PC-3 (cell line): ENCODE data around the gene POLQ.

Experiments
- EZH2 ChIP-seq: fragments of 300-600 bp; sonication (generic); IDR thresholded peaks from one replicate; pipeline ENCODE4 v1.6.1; 2017; ENCODE audit warnings: antibody characterized with exemption, mild to moderate bottlenecking, low read length; ENCODE audit not compliant: unreplicated experiment
- TF ChIP-seq, protein P1 (sequence below): fragments of 300-600 bp; sonication (generic); conservative IDR thresholded peaks from 2 replicates; pipeline ENCODE4 v1.5.1; 2017; ENCODE audit warnings: antibody characterized with exemption, low read depth, mild to moderate bottlenecking, low read length

DNA sequence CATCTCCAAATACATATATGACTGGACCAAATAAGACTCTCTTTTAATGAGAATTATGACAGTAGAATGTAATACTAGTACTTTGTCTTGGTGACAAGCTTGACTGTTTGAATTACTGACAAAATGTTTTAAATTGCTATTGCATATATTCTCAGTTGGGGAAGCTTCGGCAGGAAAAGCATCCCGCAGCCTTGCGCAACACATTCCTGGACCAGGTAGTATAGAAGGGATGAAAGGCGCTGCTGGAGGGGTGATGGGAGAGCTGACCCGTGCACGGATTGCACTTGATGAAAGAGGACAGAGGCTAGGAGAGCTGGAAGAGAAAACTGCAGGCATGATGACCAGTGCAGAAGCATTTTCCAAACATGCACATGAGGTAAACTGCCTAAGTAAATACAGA lies 127.6 kb downstream of the POLQ start:
- TF ChIP-seq, protein P1, sequence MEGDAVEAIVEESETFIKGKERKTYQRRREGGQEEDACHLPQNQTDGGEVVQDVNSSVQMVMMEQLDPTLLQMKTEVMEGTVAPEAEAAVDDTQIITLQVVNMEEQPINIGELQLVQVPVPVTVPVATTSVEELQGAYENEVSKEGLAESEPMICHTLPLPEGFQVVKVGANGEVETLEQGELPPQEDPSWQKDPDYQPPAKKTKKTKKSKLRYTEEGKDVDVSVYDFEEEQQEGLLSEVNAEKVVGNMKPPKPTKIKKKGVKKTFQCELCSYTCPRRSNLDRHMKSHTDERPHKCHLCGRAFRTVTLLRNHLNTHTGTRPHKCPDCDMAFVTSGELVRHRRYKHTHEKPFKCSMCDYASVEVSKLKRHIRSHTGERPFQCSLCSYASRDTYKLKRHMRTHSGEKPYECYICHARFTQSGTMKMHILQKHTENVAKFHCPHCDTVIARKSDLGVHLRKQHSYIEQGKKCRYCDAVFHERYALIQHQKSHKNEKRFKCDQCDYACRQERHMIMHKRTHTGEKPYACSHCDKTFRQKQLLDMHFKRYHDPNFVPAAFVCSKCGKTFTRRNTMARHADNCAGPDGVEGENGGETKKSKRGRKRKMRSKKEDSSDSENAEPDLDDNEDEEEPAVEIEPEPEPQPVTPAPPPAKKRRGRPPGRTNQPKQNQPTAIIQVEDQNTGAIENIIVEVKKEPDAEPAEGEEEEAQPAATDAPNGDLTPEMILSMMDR = no peak
- no peak for TF ChIP-seq EZH2
